Activated naive CD8-positive, alpha-beta T cell treated with anti-CD3 and anti-CD28 coated beads, Interleukin-2, amount 50 U/mL, for 24 hours (primary cell): ENCODE results near the gene PHF20.

ENCODE experiments used
- ATAC-seq: fragments of 150-1000 bp; cut with Tn5 transposase; one replicate; pipeline ENCODE4 v1.10.0; 2021
- DNase-seq: peaks from one replicate; pipeline ENCODE4 v3.0.0; 2021
- H3K27ac Mint-ChIP-seq: one replicate; pipeline ENCODE4 v1.8.0; 2021; ENCODE audit warnings: mild to moderate bottlenecking, mixed read lengths
- H3K27me3 Mint-ChIP-seq: one replicate; pipeline ENCODE4 v1.8.0; 2021; ENCODE audit warnings: mixed read lengths
- H3K36me3 Mint-ChIP-seq: one replicate; pipeline ENCODE4 v1.8.0; 2021; ENCODE audit warnings: low read depth, mixed read lengths
- H3K4me1 Mint-ChIP-seq: one replicate; pipeline ENCODE4 v1.8.0; 2021; ENCODE audit warnings: mixed read lengths
- H3K4me3 Mint-ChIP-seq: one replicate; pipeline ENCODE4 v1.8.0; 2021; ENCODE audit warnings: mild to moderate bottlenecking, moderate library complexity, mixed read lengths
- H3K9me3 Mint-ChIP-seq: one replicate; pipeline ENCODE4 v1.8.0; 2021; ENCODE audit warnings: mixed read lengths

The PHF20 gene

GRCh38 chr20:35791097-35791496, 19.3 kb downstream of the PHF20 start:
- no peaks in the 10 kb centered on the region for H3K9me3 Mint-ChIP-seq
- H3K27ac Mint-ChIP-seq, result no peak overlapping the region
- H3K4me1 Mint-ChIP-seq, result peaks cover 16% of the 10 kb centered on the region
- ATAC-seq (no peak), DNase-seq (no peak)
- no peak overlapping the region for H3K4me3 Mint-ChIP-seq
- H3K36me3 Mint-ChIP-seq, result peaks cover 6% of the 10 kb centered on the region
- no peaks in the 10 kb centered on the region for H3K27me3 Mint-ChIP-seq

DNA sequence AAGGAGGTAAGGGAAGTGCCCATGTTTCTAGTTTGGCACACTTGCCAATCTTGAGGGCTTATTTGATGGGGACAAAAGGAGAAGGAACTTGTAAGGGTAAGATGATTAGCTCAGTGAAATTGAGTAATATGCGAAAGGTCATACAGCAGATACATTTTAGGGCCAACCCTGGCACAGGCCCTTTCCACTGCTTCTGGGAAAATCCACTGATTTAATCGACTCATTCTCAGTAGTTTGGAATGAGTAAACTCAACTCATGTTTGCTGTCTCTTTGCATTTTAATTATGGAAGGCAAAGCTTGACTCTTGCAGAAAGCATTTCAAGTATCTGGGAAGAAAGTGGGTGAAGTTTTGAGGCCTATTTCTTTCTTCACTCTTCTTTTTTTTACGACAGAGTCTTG, 20.0 kb downstream of the PHF20 start:
- peak overlapping the region; percentile 2 for H3K4me3 Mint-ChIP-seq
- H3K27ac Mint-ChIP-seq, result peak overlapping the region; percentile 33
- peak; percentile 68 for ATAC-seq
- H3K9me3 Mint-ChIP-seq, result no peaks in the 10 kb centered on the region
- H3K27me3 Mint-ChIP-seq, result no peaks in the 10 kb centered on the region
- no peak for DNase-seq
- peaks cover 6% of the 10 kb centered on the region for H3K36me3 Mint-ChIP-seq
- H3K4me1 Mint-ChIP-seq, result peaks cover 23% of the 10 kb centered on the region

DNA sequence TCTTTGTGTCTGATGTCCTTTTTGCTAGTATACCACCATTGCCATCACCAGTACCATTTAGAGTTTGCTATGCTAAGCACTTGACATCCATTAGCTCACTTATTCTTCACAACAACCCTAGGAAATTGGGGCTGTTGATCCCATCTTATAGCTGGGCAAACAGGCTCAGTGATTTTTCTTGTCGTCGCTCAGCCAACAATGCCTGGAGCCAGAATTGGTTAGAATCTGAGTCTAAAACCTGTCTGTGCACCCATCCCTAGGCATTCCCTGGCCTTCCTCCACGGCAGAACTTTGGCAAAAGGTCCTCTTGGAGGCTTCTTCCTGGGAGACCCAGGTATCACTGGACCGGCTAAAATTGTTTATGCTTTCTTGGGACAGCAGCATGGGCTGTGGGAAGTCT, 20.9 kb downstream of the PHF20 start:
- no peak for ATAC-seq
- H3K36me3 Mint-ChIP-seq, result peaks cover 6% of the 10 kb centered on the region
- peaks cover 23% of the 10 kb centered on the region for H3K4me1 Mint-ChIP-seq
- no peak for DNase-seq
- no peak overlapping the region for H3K27ac Mint-ChIP-seq
- no peaks in the 10 kb centered on the region for H3K27me3 Mint-ChIP-seq
- no peak overlapping the region for H3K4me3 Mint-ChIP-seq
- H3K9me3 Mint-ChIP-seq, result no peaks in the 10 kb centered on the region

GRCh38 chr20:35796571-35796970, 24.8 kb downstream of the PHF20 start:
- H3K27me3 Mint-ChIP-seq, result no peaks in the 10 kb centered on the region
- no peaks in the 10 kb centered on the region for H3K9me3 Mint-ChIP-seq
- no peak overlapping the region for H3K4me3 Mint-ChIP-seq
- peaks cover 17% of the 10 kb centered on the region for H3K36me3 Mint-ChIP-seq
- ATAC-seq, result no peak
- H3K4me1 Mint-ChIP-seq, result peaks cover 18% of the 10 kb centered on the region
- no peak for DNase-seq
- H3K27ac Mint-ChIP-seq, result peak overlapping the region; percentile 22

GRCh38 chr20:35801865-35802264, 30.1 kb downstream of the PHF20 start:
- Mint-ChIP-seq H3K27ac (peak overlapping the region; percentile 52), H3K4me3 (no peak overlapping the region), H3K36me3 (peaks cover 28% of the 10 kb centered on the region), H3K4me1 (no peaks in the 10 kb centered on the region), H3K9me3 (no peaks in the 10 kb centered on the region), H3K27me3 (no peaks in the 10 kb centered on the region)
- DNase-seq (no peak), ATAC-seq (no peak)

DNA sequence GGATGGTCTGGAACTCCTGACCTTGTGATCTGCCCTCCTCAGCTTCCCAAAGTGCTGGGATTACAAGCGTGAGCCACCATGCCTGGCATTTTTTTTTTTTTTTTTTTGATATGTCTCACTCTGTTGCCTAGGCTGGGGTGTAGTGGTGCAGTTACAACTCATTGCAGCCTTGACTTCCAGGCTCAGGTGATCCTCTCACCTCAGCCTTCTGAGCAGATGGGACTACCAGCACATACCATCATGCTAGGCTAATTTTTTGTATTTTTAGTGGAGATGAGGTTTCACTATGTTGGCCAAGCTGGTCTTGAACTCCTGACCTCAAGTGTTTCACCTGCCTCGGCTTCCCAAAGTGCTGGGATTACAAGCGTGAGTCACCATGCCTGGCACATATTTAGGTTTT, 34.3 kb downstream of the PHF20 start:
- Mint-ChIP-seq H3K4me3 (no peak overlapping the region), H3K9me3 (no peaks in the 10 kb centered on the region), H3K27ac (no peak overlapping the region), H3K4me1 (peaks cover 6% of the 10 kb centered on the region), H3K36me3 (peaks cover 29% of the 10 kb centered on the region), H3K27me3 (no peaks in the 10 kb centered on the region)
- DNase-seq (no peak), ATAC-seq (no peak)

DNA sequence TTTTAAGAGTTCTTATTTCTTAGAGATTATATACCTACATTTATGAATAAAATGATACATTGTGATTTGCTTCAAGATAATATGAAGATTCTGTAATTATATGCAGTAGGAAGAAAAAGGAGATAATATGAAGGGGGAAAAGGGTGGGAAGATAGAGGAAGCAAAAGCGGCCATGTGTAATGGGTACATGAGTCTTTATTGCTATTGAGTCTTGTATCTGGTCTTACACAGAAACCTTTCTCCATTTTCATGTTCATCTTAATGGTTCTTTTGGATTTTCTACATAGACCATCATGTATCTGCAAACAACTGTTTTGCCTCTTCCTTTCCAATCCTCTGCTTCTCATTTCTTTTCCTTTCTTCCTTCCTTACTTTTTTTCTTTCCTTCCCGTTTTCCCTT, 36.1 kb downstream of the PHF20 start:
- ATAC-seq, result no peak
- Mint-ChIP-seq H3K27me3 (no peaks in the 10 kb centered on the region), H3K36me3 (peaks cover 24% of the 10 kb centered on the region), H3K4me3 (no peak overlapping the region), H3K9me3 (no peaks in the 10 kb centered on the region), H3K4me1 (peaks cover 6% of the 10 kb centered on the region), H3K27ac (no peak overlapping the region)
- no peak for DNase-seq

DNA sequence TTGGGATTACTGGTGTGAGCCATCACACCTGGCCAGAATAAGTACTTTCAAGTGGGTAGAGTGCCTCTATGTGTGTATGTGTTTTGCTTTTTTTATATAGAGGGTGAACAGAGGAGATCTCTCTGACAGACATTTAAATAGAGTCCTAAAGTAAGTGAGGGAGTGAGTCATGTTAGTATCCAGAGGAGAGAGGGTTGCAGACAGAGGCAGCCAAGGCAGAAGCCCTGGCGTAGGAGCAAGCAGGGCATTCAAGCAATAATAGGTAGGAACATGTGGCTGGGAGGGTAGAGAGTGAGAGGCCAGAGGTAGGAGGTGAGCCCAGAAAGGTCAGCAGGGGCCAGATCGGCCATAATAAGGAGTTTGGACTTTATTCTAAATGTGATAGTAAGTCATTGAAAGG, 48.9 kb downstream of the PHF20 start:
- ATAC-seq, result no peak
- Mint-ChIP-seq H3K27me3 (no peaks in the 10 kb centered on the region), H3K36me3 (peaks cover 24% of the 10 kb centered on the region), H3K27ac (no peak overlapping the region), H3K9me3 (no peaks in the 10 kb centered on the region), H3K4me1 (peaks cover 19% of the 10 kb centered on the region), H3K4me3 (no peak overlapping the region)
- DNase-seq, result no peak

GRCh38 chr20:35821807-35822242, 50.0 kb downstream of the PHF20 start:
- Mint-ChIP-seq H3K9me3 (no peaks in the 10 kb centered on the region), H3K27ac (no peak overlapping the region), H3K36me3 (peaks cover 29% of the 10 kb centered on the region), H3K4me1 (peaks cover 23% of the 10 kb centered on the region), H3K27me3 (no peaks in the 10 kb centered on the region), H3K4me3 (no peak overlapping the region)
- ATAC-seq, result no peak
- DNase-seq, result no peak

DNA sequence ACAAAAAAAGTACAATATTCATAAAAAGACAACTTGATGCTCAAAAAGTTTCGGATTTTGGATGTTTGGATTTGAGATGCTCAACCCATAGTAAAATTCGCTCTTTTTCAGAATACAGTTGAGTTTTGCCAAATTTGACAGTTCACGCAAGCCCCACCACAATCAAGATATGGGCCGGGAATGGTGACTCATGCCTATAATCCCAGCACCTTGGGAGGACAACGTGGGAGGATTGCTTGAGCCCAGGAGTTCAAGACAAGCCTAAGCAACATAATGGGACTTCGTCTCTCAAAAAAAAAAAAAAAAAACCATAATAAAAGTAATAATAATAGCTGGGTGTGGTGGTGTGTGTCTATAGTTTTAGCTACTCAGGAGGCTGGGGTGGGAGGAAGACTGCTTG, 51.3 kb downstream of the PHF20 start:
- Mint-ChIP-seq H3K27me3 (no peaks in the 10 kb centered on the region), H3K36me3 (peaks cover 30% of the 10 kb centered on the region), H3K9me3 (no peaks in the 10 kb centered on the region), H3K4me1 (peaks cover 23% of the 10 kb centered on the region), H3K4me3 (no peak overlapping the region), H3K27ac (no peak overlapping the region)
- DNase-seq (no peak), ATAC-seq (no peak)

DNA sequence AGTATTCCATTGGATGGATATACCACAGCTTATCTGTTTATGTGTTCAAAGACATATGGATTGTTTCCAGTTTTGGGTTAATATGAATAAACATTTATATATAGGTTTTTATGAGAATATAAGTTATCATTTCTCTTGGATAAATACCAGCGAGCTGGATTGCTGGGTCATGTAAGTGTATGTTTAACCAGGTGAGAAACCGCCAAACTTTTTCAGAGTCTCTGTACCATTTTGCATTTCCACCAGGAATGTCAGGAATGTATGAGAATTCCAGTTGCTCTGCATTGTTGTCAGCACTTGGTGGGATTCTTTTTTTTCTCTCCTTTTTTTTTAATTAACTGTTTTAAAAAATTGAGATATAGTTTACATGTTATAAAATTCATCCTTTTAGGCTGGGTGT, 52.1 kb downstream of the PHF20 start:
- Mint-ChIP-seq H3K36me3 (peaks cover 28% of the 10 kb centered on the region), H3K4me3 (no peak overlapping the region), H3K27ac (no peak overlapping the region), H3K9me3 (no peaks in the 10 kb centered on the region), H3K4me1 (peaks cover 19% of the 10 kb centered on the region), H3K27me3 (no peaks in the 10 kb centered on the region)
- ATAC-seq (no peak), DNase-seq (no peak)

GRCh38 chr20:35826397-35826998, 54.7 kb downstream of the PHF20 start:
- H3K4me1 Mint-ChIP-seq, result peaks cover 20% of the 10 kb centered on the region
- no peaks in the 10 kb centered on the region for H3K27me3 Mint-ChIP-seq
- DNase-seq, result no peak
- H3K36me3 Mint-ChIP-seq, result peaks cover 33% of the 10 kb centered on the region
- ATAC-seq, result no peak
- peaks cover 4% of the 10 kb centered on the region for H3K9me3 Mint-ChIP-seq
- H3K4me3 Mint-ChIP-seq, result no peak overlapping the region
- H3K27ac Mint-ChIP-seq, result no peak overlapping the region

GRCh38 chr20:35828434-35828833, 56.6 kb downstream of the PHF20 start:
- H3K4me3 Mint-ChIP-seq, result no peak overlapping the region
- H3K27ac Mint-ChIP-seq, result no peak overlapping the region
- peaks cover 4% of the 10 kb centered on the region for H3K9me3 Mint-ChIP-seq
- ATAC-seq (no peak), DNase-seq (no peak)
- H3K36me3 Mint-ChIP-seq, result peaks cover 38% of the 10 kb centered on the region
- no peaks in the 10 kb centered on the region for H3K27me3 Mint-ChIP-seq
- H3K4me1 Mint-ChIP-seq, result peaks cover 29% of the 10 kb centered on the region

- Mint-ChIP-seq H3K27ac (no peak overlapping the region), H3K27me3 (no peaks in the 10 kb centered on the region), H3K9me3 (peaks cover 4% of the 10 kb centered on the region), H3K36me3 (peaks cover 36% of the 10 kb centered on the region), H3K4me1 (peaks cover 30% of the 10 kb centered on the region), H3K4me3 (no peak overlapping the region)
- DNase-seq (no peak), ATAC-seq (no peak)
These were observed 57.1 kb downstream of the PHF20 start for GRCh38 chr20:35828916-35829315.

- Mint-ChIP-seq H3K27me3 (no peaks in the 10 kb centered on the region), H3K4me3 (no peak overlapping the region), H3K4me1 (peaks cover 37% of the 10 kb centered on the region), H3K27ac (no peak overlapping the region), H3K9me3 (peaks cover 4% of the 10 kb centered on the region), H3K36me3 (peaks cover 35% of the 10 kb centered on the region)
- DNase-seq, result no peak
- ATAC-seq, result no peak
These were observed 58.4 kb downstream of the PHF20 start for GRCh38 chr20:35830264-35830663.

DNA sequence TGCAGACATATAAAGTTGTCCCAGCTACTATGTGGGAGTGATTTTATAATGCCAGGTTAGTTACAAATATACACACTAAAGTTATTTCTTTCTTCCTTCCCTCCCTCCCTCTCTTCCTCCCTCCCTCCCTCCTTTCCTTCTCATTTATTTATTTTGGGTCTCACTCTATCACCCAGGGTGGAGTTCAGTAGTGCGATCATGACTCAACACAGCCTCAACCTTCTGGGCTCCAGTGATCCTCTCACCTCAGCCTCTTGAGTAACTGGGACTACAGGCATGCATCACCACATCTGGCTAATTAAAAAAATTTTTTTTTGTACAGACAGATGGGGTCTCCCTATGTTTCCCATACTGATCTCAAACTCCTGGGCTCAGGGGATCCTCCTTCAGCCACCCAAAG, 59.2 kb downstream of the PHF20 start:
- Mint-ChIP-seq H3K27ac (no peak overlapping the region), H3K27me3 (no peaks in the 10 kb centered on the region), H3K4me1 (peaks cover 38% of the 10 kb centered on the region), H3K9me3 (peaks cover 4% of the 10 kb centered on the region), H3K36me3 (peaks cover 35% of the 10 kb centered on the region), H3K4me3 (no peak overlapping the region)
- DNase-seq, result no peak
- ATAC-seq, result peak; percentile 54
